Mesenchymal stem cell (in vitro differentiated cells and primary cell): ENCODE data around the gene RFC4.

Experiments used
- DNase-seq: peaks from one replicate; pipeline ENCODE4 v3.0.0-alpha.2; 2013
- H2AFZ ChIP-seq: one replicate; pipeline ENCODE4 v1.6.1; 2013; ENCODE audit warnings: low read depth, mild to moderate bottlenecking, control low read depth, inconsistent platforms, low read length, moderate library complexity
- H2AK5ac ChIP-seq: 2 replicates; pipeline ENCODE4 v1.6.1; 2013; ENCODE audit warnings: low read length, moderate library complexity, mild to moderate bottlenecking, inconsistent platforms; ENCODE audit not compliant: severe bottlenecking
- H2BK120ac ChIP-seq: one replicate; pipeline ENCODE4 v1.6.1; 2013; ENCODE audit warnings: low read depth, mild to moderate bottlenecking, inconsistent platforms, low read length, moderate library complexity
- H2BK12ac ChIP-seq, 2 experiments: one replicate each; pipeline ENCODE4 v1.6.1; 2013; ENCODE audit warnings: inconsistent platforms in 2 of 2, low read length in 2 of 2, mild to moderate bottlenecking in 2 of 2, moderate library complexity in 2 of 2, control low read depth in 1 of 2
- H2BK15ac ChIP-seq: one replicate; pipeline ENCODE4 v1.6.1; 2013; ENCODE audit warnings: mild to moderate bottlenecking, low read depth, inconsistent platforms; ENCODE audit not compliant: poor library complexity, severe bottlenecking
- H2BK5ac ChIP-seq: 2 replicates; pipeline ENCODE4 v1.6.1; 2013; ENCODE audit warnings: low read depth, mild to moderate bottlenecking, low read length, control low read depth, inconsistent platforms; ENCODE audit not compliant: poor library complexity, severe bottlenecking
- H3K14ac ChIP-seq, 2 experiments: one replicate each; pipeline ENCODE4 v1.6.1; 2013; ENCODE audit warnings: inconsistent platforms in 2 of 2, low read length in 2 of 2, control low read depth in 1 of 2, mild to moderate bottlenecking in 1 of 2, moderate library complexity in 1 of 2
- H3K18ac ChIP-seq, 2 experiments: one replicate each; pipeline ENCODE4 v1.6.1; 2013; ENCODE audit warnings: inconsistent platforms in 2 of 2, low read length in 2 of 2, control low read depth in 1 of 2, low read depth in 1 of 2, mild to moderate bottlenecking in 1 of 2
- H3K23ac ChIP-seq, 2 experiments: one replicate each; pipeline ENCODE4 v1.6.1; 2013; ENCODE audit warnings: inconsistent platforms in 2 of 2, low read length in 2 of 2, mild to moderate bottlenecking in 2 of 2, moderate library complexity in 2 of 2, control low read depth in 1 of 2
- H3K27ac ChIP-seq: 2 replicates; pipeline ENCODE4 v1.5.1; 2013; ENCODE audit warnings: mild to moderate bottlenecking, moderate library complexity, low read length, control low read depth, inconsistent platforms; ENCODE audit not compliant: poor library complexity, severe bottlenecking
- H3K27me3 ChIP-seq, 2 experiments: 2 replicates each; pipeline versions ENCODE4 v1.6.1 to v1.7.0; 2013; ENCODE audit warnings: low read length in 2 of 2, mild to moderate bottlenecking in 2 of 2, moderate library complexity in 2 of 2, control low read depth in 1 of 2, inconsistent platforms in 1 of 2; ENCODE audit not compliant: control insufficient read depth in 1 of 2, insufficient read depth in 1 of 2
- H3K36me3 ChIP-seq, 2 experiments: 2 replicates each; pipeline versions ENCODE4 v1.6.1 to v1.7.0; 2013; ENCODE audit warnings: low read length in 2 of 2, control low read depth in 1 of 2, inconsistent platforms in 1 of 2, low read depth in 1 of 2, mild to moderate bottlenecking in 1 of 2; ENCODE audit not compliant: insufficient read depth in 2 of 2, control insufficient read depth in 1 of 2
- H3K4ac ChIP-seq, 2 experiments: one replicate each; pipeline ENCODE4 v1.6.1; 2013; ENCODE audit warnings: inconsistent platforms in 2 of 2, low read length in 2 of 2, mild to moderate bottlenecking in 2 of 2, moderate library complexity in 2 of 2, control low read depth in 1 of 2, low read depth in 1 of 2
- H3K4me1 ChIP-seq: 2 replicates; pipeline ENCODE4 v1.6.1; 2013; ENCODE audit warnings: low read depth, low read length, control low read depth; ENCODE audit not compliant: control insufficient read depth, insufficient read depth
- H3K4me2 ChIP-seq: 2 replicates; pipeline ENCODE4 v1.6.1; 2013; ENCODE audit warnings: low read length, mild to moderate bottlenecking, inconsistent platforms; ENCODE audit not compliant: poor library complexity, severe bottlenecking
- H3K4me3 ChIP-seq, 2 experiments: 2 replicates each; pipeline versions ENCODE4 v1.5.1 to v1.7.0; 2013; ENCODE audit warnings: low read length in 2 of 2, mild to moderate bottlenecking in 2 of 2, control low read depth in 1 of 2, low read depth in 1 of 2; ENCODE audit not compliant: insufficient read depth in 1 of 2
- H3K79me1 ChIP-seq: replicated peaks from 2 replicates; pipeline ENCODE4 v1.6.1; 2013; ENCODE audit warnings: mild to moderate bottlenecking, control low read depth, low read length, inconsistent platforms; ENCODE audit not compliant: poor library complexity, severe bottlenecking
- H3K9ac ChIP-seq: 2 replicates; pipeline ENCODE4 v1.7.0; 2013; ENCODE audit warnings: mild to moderate bottlenecking, low read length, moderate library complexity
- H3K9me3 ChIP-seq: 2 replicates; pipeline ENCODE4 v1.7.0; 2013; ENCODE audit warnings: mild to moderate bottlenecking, low read length; ENCODE audit not compliant: control insufficient read depth
- H4K8ac ChIP-seq: one replicate; pipeline ENCODE4 v1.6.1; 2013; ENCODE audit warnings: inconsistent platforms, mild to moderate bottlenecking, low read length, moderate library complexity
- H4K91ac ChIP-seq: one replicate; pipeline ENCODE4 v1.6.1; 2013; ENCODE audit warnings: mild to moderate bottlenecking, low read length, inconsistent platforms
- WGBS: methylation state at CpG from one replicate; pipeline ENCODE4 v1.1.7; 2013; ENCODE audit warnings: mixed read lengths; 5-methylcytosine and 5-hydroxymethylcytosine counted together

Gene RFC4

GRCh38 chr3:186802701-186803100 is 3.6 kb downstream of the RFC4 start:
- Histone ChIP-seq H3K9ac (no peak overlapping the region), H3K27ac (no peak overlapping the region), H3K27me3 (no peaks in the 10 kb centered on the region), H2BK120ac (no peak overlapping the region), H2BK5ac (no peak overlapping the region), H3K14ac (no peak overlapping the region), H4K91ac (no peak overlapping the region), H2AFZ (no peak overlapping the region), H3K4me3 (no peak overlapping the region), H3K36me3 (peaks cover 10 to 42% of the 10 kb centered on the region in 2 experiments), H2AK5ac (no peak overlapping the region), H3K9me3 (no peaks in the 10 kb centered on the region), H3K4ac (no peak overlapping the region), H3K4me1 (peaks cover 2% of the 10 kb centered on the region), H3K4me2 (no peak overlapping the region), H3K18ac (no peak overlapping the region), H2BK15ac (no peak overlapping the region), H2BK12ac (no peak overlapping the region), H3K23ac (no peak overlapping the region), H4K8ac (no peak overlapping the region), H3K79me1 (peaks cover 12% of the 10 kb centered on the region)
- 93% methylated on average over 3 of the region's 3 CpGs for WGBS
- DNase-seq = no peak

- Histone ChIP-seq H3K23ac (no peak overlapping the region), H2BK12ac (no peak overlapping the region), H3K4me1 (peaks cover under 1% of the 10 kb centered on the region), H3K9ac (no peak overlapping the region), H2AK5ac (no peak overlapping the region), H3K14ac (no peak overlapping the region), H4K8ac (no peak overlapping the region), H3K9me3 (no peaks in the 10 kb centered on the region), H2BK5ac (no peak overlapping the region), H3K4me2 (no peak overlapping the region), H2BK120ac (no peak overlapping the region), H3K79me1 (peaks cover 10% of the 10 kb centered on the region), H3K27ac (no peak overlapping the region), H3K4me3 (no peak overlapping the region), H3K36me3 (peaks cover 10 to 51% of the 10 kb centered on the region in 2 experiments), H3K4ac (no peak overlapping the region), H2BK15ac (no peak overlapping the region), H3K18ac (no peak overlapping the region), H4K91ac (no peak overlapping the region), H3K27me3 (no peaks in the 10 kb centered on the region), H2AFZ (no peak overlapping the region)
- no CpG with 5 or more reads among the region's 1 CpG for WGBS
- DNase-seq = no peak
These were observed 6.0 kb downstream of the RFC4 start for GRCh38 chr3:186800285-186800684.

GRCh38 chr3:186798239-186798874 is 7.9 kb downstream of the RFC4 start:
- H3K4me2 ChIP-seq = no peak overlapping the region
- DNase-seq = no peak
- H3K14ac ChIP-seq = no peak overlapping the region
- no peak overlapping the region for H2AFZ ChIP-seq
- no peak overlapping the region for H3K9ac ChIP-seq
- H2BK5ac ChIP-seq = no peak overlapping the region
- H3K23ac ChIP-seq = no peak overlapping the region
- 91% methylated on average over 1 of the region's 3 CpGs for WGBS
- no peak overlapping the region for H4K8ac ChIP-seq
- H3K27ac ChIP-seq = no peak overlapping the region
- no peak overlapping the region for H2AK5ac ChIP-seq
- H2BK12ac ChIP-seq = no peak overlapping the region
- H3K27me3 ChIP-seq = no peaks in the 10 kb centered on the region
- peaks cover 10 to 59% of the 10 kb centered on the region in 2 experiments for H3K36me3 ChIP-seq
- no peaks in the 10 kb centered on the region for H3K9me3 ChIP-seq
- H3K4me1 ChIP-seq = no peaks in the 10 kb centered on the region
- no peak overlapping the region for H3K18ac ChIP-seq
- no peak overlapping the region for H2BK120ac ChIP-seq
- H3K79me1 ChIP-seq = peaks cover 5% of the 10 kb centered on the region
- H4K91ac ChIP-seq = no peak overlapping the region
- H3K4me3 ChIP-seq = no peak overlapping the region
- H3K4ac ChIP-seq = no peak overlapping the region
- no peak overlapping the region for H2BK15ac ChIP-seq

- Histone ChIP-seq H3K4me3 (no peak overlapping the region), H3K14ac (no peak overlapping the region), H4K8ac (no peak overlapping the region), H3K18ac (no peak overlapping the region), H3K4me1 (no peaks in the 10 kb centered on the region), H2AFZ (no peak overlapping the region), H3K27ac (peak overlapping the region; percentile 53), H2BK12ac (no peak overlapping the region), H3K36me3 (peaks cover 4 to 63% of the 10 kb centered on the region in 2 experiments), H2AK5ac (no peak overlapping the region), H3K4ac (no peak overlapping the region), H2BK120ac (no peak overlapping the region), H2BK15ac (no peak overlapping the region), H4K91ac (no peak overlapping the region), H2BK5ac (no peak overlapping the region), H3K79me1 (no peaks in the 10 kb centered on the region), H3K27me3 (no peaks in the 10 kb centered on the region), H3K9me3 (no peaks in the 10 kb centered on the region), H3K9ac (no peak overlapping the region), H3K23ac (no peak overlapping the region), H3K4me2 (no peak overlapping the region)
- 66% methylated on average over 8 of the region's 8 CpGs for WGBS
- peak; percentile 64 for DNase-seq
These were observed 15.9 kb downstream of the RFC4 start for GRCh38 chr3:186790261-186790981.
